MM.1S (cell line): ENCODE results near the gene MED13.

Experiments used
- DNase-seq: peaks from one replicate; pipeline ENCODE4 v3.0.0-alpha.2; 2015
- H2AFZ ChIP-seq: fragments of 300-600 bp; sonication (generic); 2 replicates; pipeline ENCODE4 v1.6.0; 2016; ENCODE audit warnings: antibody characterized with exemption, low read length
- H3F3A ChIP-seq: fragments of 300-600 bp; sonication (generic); 2 replicates; pipeline ENCODE4 v1.6.1; 2016; ENCODE audit warnings: mild to moderate bottlenecking, antibody characterized with exemption, low read length, moderate library complexity, mixed read lengths; ENCODE audit not compliant: insufficient read depth
- H3K27ac ChIP-seq: fragments of 300-600 bp; sonication (generic); 2 replicates; pipeline ENCODE4 v1.5.1; 2016; ENCODE audit warnings: mild to moderate bottlenecking, low read length
- H3K27me3 ChIP-seq: fragments of 300-600 bp; sonication (generic); replicated peaks from 2 replicates; pipeline ENCODE4 v1.6.0; 2016; ENCODE audit warnings: low read length; ENCODE audit not compliant: insufficient read depth
- H3K36me3 ChIP-seq: fragments of 300-600 bp; sonication (generic); replicated peaks from 2 replicates; pipeline ENCODE4 v1.6.1; 2016; ENCODE audit warnings: mild to moderate bottlenecking, low read length, mixed read lengths; ENCODE audit not compliant: insufficient read depth
- H3K4me1 ChIP-seq: fragments of 300-600 bp; sonication (generic); 2 replicates; pipeline ENCODE4 v1.6.1; 2016; ENCODE audit warnings: low read length, mixed read lengths
- H3K4me2 ChIP-seq: fragments of 300-600 bp; sonication (generic); 2 replicates; pipeline ENCODE4 v1.6.0; 2016; ENCODE audit warnings: low read depth, low read length
- H3K4me3 ChIP-seq: fragments of 300-600 bp; sonication (generic); 2 replicates; pipeline ENCODE4 v1.5.1; 2016; ENCODE audit warnings: low read length, mixed read lengths
- H3K79me2 ChIP-seq: fragments of 300-600 bp; sonication (generic); 2 replicates; pipeline ENCODE4 v1.6.1; 2016; ENCODE audit warnings: mixed run types, low read length, mixed read lengths
- H3K9ac ChIP-seq: fragments of 300-600 bp; sonication (generic); 2 replicates; pipeline ENCODE4 v1.6.1; 2016; ENCODE audit warnings: low read length, mixed read lengths
- H3K9me2 ChIP-seq: fragments of 300-600 bp; sonication (generic); replicated peaks from 2 replicates; pipeline ENCODE4 v1.6.1; 2016; ENCODE audit warnings: mild to moderate bottlenecking, low read length, mixed read lengths; ENCODE audit not compliant: insufficient read depth
- H3K9me3 ChIP-seq: fragments of 300-600 bp; sonication (generic); replicated peaks from 2 replicates; pipeline ENCODE4 v1.6.1; 2016; ENCODE audit warnings: mild to moderate bottlenecking, low read length, mixed read lengths; ENCODE audit not compliant: insufficient read depth
- H4K20me1 ChIP-seq: fragments of 300-600 bp; sonication (generic); 2 replicates; pipeline ENCODE4 v1.6.1; 2016; ENCODE audit warnings: mild to moderate bottlenecking, low read length, moderate library complexity, mixed read lengths; ENCODE audit not compliant: insufficient read depth
- CTCF ChIP-seq: fragments of 300-600 bp; sonication (generic); IDR thresholded peaks from 2 replicates; pipeline ENCODE4 v1.5.1; 2016; ENCODE audit warnings: antibody characterized with exemption, low read length, mixed read lengths
- EZH2 ChIP-seq: fragments of 300-600 bp; sonication (generic); optimal IDR thresholded peaks from 2 replicates; pipeline ENCODE3; 2017; ENCODE audit warnings: low read depth, mild to moderate bottlenecking, antibody characterized with exemption, low read length, mixed read lengths
- EZH2phosphoT487 ChIP-seq: fragments of 300-600 bp; sonication (generic); IDR thresholded peaks from 2 replicates; pipeline ENCODE4 v1.6.1; 2018; ENCODE audit warnings: antibody characterized with exemption, low read length

Gene MED13

DNA sequence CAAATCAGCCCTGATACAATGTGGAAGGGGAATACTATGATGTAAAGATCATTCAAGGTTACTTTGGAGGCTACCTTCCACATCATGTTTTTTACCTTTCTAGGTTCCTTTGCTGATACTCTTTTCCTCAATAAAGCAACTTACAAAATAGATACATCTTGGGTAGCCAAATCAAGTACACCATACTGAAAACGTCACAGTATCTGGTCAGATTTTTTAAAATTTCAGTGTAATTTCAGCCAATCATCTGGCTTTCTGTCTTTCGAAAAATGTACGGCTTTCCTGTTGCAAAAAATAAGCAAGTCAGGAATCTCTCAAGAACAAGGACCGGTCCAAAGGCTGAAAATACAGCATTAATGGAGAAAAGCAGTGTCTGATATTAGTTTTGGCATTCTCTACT lies 15.6 kb upstream of the MED13 start:
- no peaks in the 10 kb centered on the region for H3F3A ChIP-seq
- H3K4me1 ChIP-seq, result no peaks in the 10 kb centered on the region
- H3K79me2 ChIP-seq, result no peaks in the 10 kb centered on the region
- no peak overlapping the region for H3K27ac ChIP-seq
- no peak overlapping the region for H3K9ac ChIP-seq
- no peak overlapping the region for H3K4me3 ChIP-seq
- H2AFZ ChIP-seq, result no peak overlapping the region
- no peaks in the 10 kb centered on the region for H3K9me3 ChIP-seq
- no peak for TF ChIP-seq EZH2phosphoT487
- TF ChIP-seq CTCF, result no peak
- no peak for TF ChIP-seq EZH2
- H3K4me2 ChIP-seq, result no peak overlapping the region
- H3K27me3 ChIP-seq, result no peaks in the 10 kb centered on the region
- no peaks in the 10 kb centered on the region for H3K36me3 ChIP-seq
- DNase-seq, result no peak
- H4K20me1 ChIP-seq, result no peaks in the 10 kb centered on the region
- no peaks in the 10 kb centered on the region for H3K9me2 ChIP-seq

GRCh38 chr17:62078009-62078408 lies 12.9 kb upstream of the MED13 start:
- H3K9me3 ChIP-seq, result no peaks in the 10 kb centered on the region
- no peak overlapping the region for H3K4me3 ChIP-seq
- no peaks in the 10 kb centered on the region for H3K9me2 ChIP-seq
- H4K20me1 ChIP-seq, result no peaks in the 10 kb centered on the region
- H3K4me1 ChIP-seq, result no peaks in the 10 kb centered on the region
- TF ChIP-seq EZH2phosphoT487, result no peak
- no peaks in the 10 kb centered on the region for H3F3A ChIP-seq
- H3K79me2 ChIP-seq, result no peaks in the 10 kb centered on the region
- H2AFZ ChIP-seq, result no peak overlapping the region
- H3K27ac ChIP-seq, result no peak overlapping the region
- H3K9ac ChIP-seq, result no peak overlapping the region
- H3K27me3 ChIP-seq, result no peaks in the 10 kb centered on the region
- H3K36me3 ChIP-seq, result no peaks in the 10 kb centered on the region
- no peak for DNase-seq
- H3K4me2 ChIP-seq, result no peak overlapping the region

- TF ChIP-seq EZH2 (no peak), EZH2phosphoT487 (no peak), CTCF (no peak)
- Histone ChIP-seq H3K9me3 (no peaks in the 10 kb centered on the region), H3K9me2 (no peaks in the 10 kb centered on the region), H3K4me2 (no peak overlapping the region), H3K27me3 (no peaks in the 10 kb centered on the region), H2AFZ (no peak overlapping the region), H3K79me2 (no peaks in the 10 kb centered on the region), H3K36me3 (no peaks in the 10 kb centered on the region), H4K20me1 (no peaks in the 10 kb centered on the region), H3K9ac (no peak overlapping the region), H3K4me3 (no peak overlapping the region), H3K27ac (no peak overlapping the region), H3K4me1 (peaks cover 3% of the 10 kb centered on the region; the same call in 1 of the 2 replicates), H3F3A (no peaks in the 10 kb centered on the region)
- DNase-seq, result no peak
Observed at GRCh38 chr17:62076864-62077788, 12.0 kb upstream of the MED13 start.

GRCh38 chr17:62075308-62075815 lies 10.3 kb upstream of the MED13 start:
- H3K36me3 ChIP-seq, result no peaks in the 10 kb centered on the region
- DNase-seq, result no peak
- no peaks in the 10 kb centered on the region for H3F3A ChIP-seq
- no peaks in the 10 kb centered on the region for H3K79me2 ChIP-seq
- no peaks in the 10 kb centered on the region for H4K20me1 ChIP-seq
- H3K4me2 ChIP-seq, result no peak overlapping the region
- H3K9me3 ChIP-seq, result no peaks in the 10 kb centered on the region
- no peaks in the 10 kb centered on the region for H3K27me3 ChIP-seq
- no peak overlapping the region for H3K9ac ChIP-seq
- TF ChIP-seq EZH2phosphoT487, result no peak
- TF ChIP-seq EZH2, result no peak
- TF ChIP-seq CTCF, result no peak
- no peaks in the 10 kb centered on the region for H3K9me2 ChIP-seq
- no peak overlapping the region for H3K4me3 ChIP-seq
- no peak overlapping the region for H2AFZ ChIP-seq
- peaks cover 3% of the 10 kb centered on the region; the same call in 1 of the 2 replicates for H3K4me1 ChIP-seq
- no peak overlapping the region for H3K27ac ChIP-seq
